22Rv1 (cell line): ENCODE results near the gene SORCS2.

Experiments
- CTCF ChIP-seq: fragments of 450-650 bp; IDR thresholded peaks from 2 replicates; pipeline ENCODE4 v1.5.1; 2017; ENCODE audit warnings: mild to moderate bottlenecking
- ZFX ChIP-seq: fragments of 450-650 bp; IDR thresholded peaks from 2 replicates; pipeline ENCODE4 v1.6.1; 2017; ENCODE audit warnings: antibody characterized with exemption, borderline replicate concordance

GRCh38 chr4:7460566-7460965 lies 268.2 kb downstream of the SORCS2 start:
- TF ChIP-seq CTCF: no peak
- no peak for TF ChIP-seq ZFX
